Measurements from ENCODE around the gene GPR107.

DNA sequence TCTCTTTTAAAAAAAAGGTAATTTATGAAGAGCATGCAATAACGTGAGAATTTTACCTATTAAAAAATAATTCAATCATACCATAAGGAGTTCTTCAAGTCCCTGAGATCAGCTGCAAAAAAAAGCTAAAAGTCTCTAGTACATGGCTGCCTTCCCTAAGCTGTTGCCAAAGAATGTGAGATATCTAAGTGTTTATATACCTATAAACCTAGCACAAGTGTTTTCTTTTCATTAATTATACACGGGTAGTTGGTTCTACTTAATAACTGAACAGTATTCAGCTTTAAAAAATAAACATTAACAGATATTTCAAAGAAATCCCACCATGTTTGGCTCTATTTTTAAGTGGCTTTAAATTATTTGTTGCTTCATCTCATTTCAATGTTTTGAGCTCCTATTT, 36.6 kb upstream of the GPR107 start:
- TF ChIP-seq, protein P1, sequence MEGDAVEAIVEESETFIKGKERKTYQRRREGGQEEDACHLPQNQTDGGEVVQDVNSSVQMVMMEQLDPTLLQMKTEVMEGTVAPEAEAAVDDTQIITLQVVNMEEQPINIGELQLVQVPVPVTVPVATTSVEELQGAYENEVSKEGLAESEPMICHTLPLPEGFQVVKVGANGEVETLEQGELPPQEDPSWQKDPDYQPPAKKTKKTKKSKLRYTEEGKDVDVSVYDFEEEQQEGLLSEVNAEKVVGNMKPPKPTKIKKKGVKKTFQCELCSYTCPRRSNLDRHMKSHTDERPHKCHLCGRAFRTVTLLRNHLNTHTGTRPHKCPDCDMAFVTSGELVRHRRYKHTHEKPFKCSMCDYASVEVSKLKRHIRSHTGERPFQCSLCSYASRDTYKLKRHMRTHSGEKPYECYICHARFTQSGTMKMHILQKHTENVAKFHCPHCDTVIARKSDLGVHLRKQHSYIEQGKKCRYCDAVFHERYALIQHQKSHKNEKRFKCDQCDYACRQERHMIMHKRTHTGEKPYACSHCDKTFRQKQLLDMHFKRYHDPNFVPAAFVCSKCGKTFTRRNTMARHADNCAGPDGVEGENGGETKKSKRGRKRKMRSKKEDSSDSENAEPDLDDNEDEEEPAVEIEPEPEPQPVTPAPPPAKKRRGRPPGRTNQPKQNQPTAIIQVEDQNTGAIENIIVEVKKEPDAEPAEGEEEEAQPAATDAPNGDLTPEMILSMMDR (IDR thresholded peaks at IDR 0.05), result no peak
- TF ChIP-seq POLR2AphosphoS5 (IDR thresholded peaks at IDR 0.05), result no peak
